Stromal cell of bone marrow (primary cell): Measurements from ENCODE around the gene NAALADL2.
"Not testable (repeated sequence)": the region's sequence is repeated elsewhere in the genome, so short reads cannot be mapped to it uniquely, and the experiment has no call there.

Experiments used
- DNase-seq: peaks from one replicate; pipeline ENCODE4 v3.0.0-alpha.2; 2012; ENCODE audit warnings: low read depth

The NAALADL2 gene

GRCh38 chr3:175267121-175267531 is 408.0 kb downstream of the NAALADL2 start:
- DNase-seq, result peak; percentile 33

GRCh38 chr3:175267561-175267960 is 408.4 kb downstream of the NAALADL2 start:
- no peak for DNase-seq

- DNase-seq, result no peak
Observed at GRCh38 chr3:175269394-175269793, 410.3 kb downstream of the NAALADL2 start.

- DNase-seq, result no peak
Observed at GRCh38 chr3:175270198-175270837, 411.2 kb downstream of the NAALADL2 start.

- no peak for DNase-seq
Observed at GRCh38 chr3:175270866-175271265, 411.7 kb downstream of the NAALADL2 start.

- not testable (repeated sequence) for DNase-seq
Observed at GRCh38 chr3:175271465-175271864, 412.3 kb downstream of the NAALADL2 start.

- no peak for DNase-seq
Observed at GRCh38 chr3:175272392-175272791, 413.3 kb downstream of the NAALADL2 start.

GRCh38 chr3:175273573-175273972 is 414.4 kb downstream of the NAALADL2 start:
- DNase-seq, result no peak

- DNase-seq, result no peak
Observed at GRCh38 chr3:175274056-175274455, 414.9 kb downstream of the NAALADL2 start.

- DNase-seq, result no peak
Observed at GRCh38 chr3:175274474-175275218, 415.5 kb downstream of the NAALADL2 start.

GRCh38 chr3:175278680-175279079 is 419.5 kb downstream of the NAALADL2 start:
- DNase-seq, result no peak

GRCh38 chr3:175279457-175279856 is 420.3 kb downstream of the NAALADL2 start:
- no peak for DNase-seq

GRCh38 chr3:175279911-175280310 is 420.8 kb downstream of the NAALADL2 start:
- DNase-seq, result no peak

GRCh38 chr3:175287361-175287963 is 428.3 kb downstream of the NAALADL2 start:
- no peak for DNase-seq

- no peak for DNase-seq
Observed at GRCh38 chr3:175288621-175289020, 429.5 kb downstream of the NAALADL2 start.

GRCh38 chr3:175294793-175295192 is 435.7 kb downstream of the NAALADL2 start:
- DNase-seq, result no peak

GRCh38 chr3:175295248-175296130 is 436.4 kb downstream of the NAALADL2 start:
- DNase-seq, result no peak

- no peak for DNase-seq
Observed at GRCh38 chr3:175297216-175297615, 438.1 kb downstream of the NAALADL2 start.

- DNase-seq, result no peak
Observed at GRCh38 chr3:175301741-175302140, 442.6 kb downstream of the NAALADL2 start.

GRCh38 chr3:175304404-175304803 is 445.3 kb downstream of the NAALADL2 start:
- no peak for DNase-seq

- DNase-seq, result no peak
Observed at GRCh38 chr3:175307642-175308041, 448.5 kb downstream of the NAALADL2 start.

GRCh38 chr3:175308097-175308496 is 449.0 kb downstream of the NAALADL2 start:
- no peak for DNase-seq
